ENCODE data around the gene CHD2.
A peak's percentile ranks its signal among the peaks of the same experiment; 100 is the strongest.

GRCh38 chr15:93036951-93037819 lies 137.1 kb downstream of the CHD2 start:
- TF ChIP-seq CTCF (IDR thresholded peaks at IDR 0.05) (peak in 1 of 4 experiments; percentile 37), POLR2A (IDR thresholded peaks at IDR 0.05) (no peak), EP300 (IDR thresholded peaks at IDR 0.05) (no peak)

All from sigmoid colon (tissue), 4 donors.